ENCODE measurements around the gene NFKB1.

GRCh38 chr4:102610007-102610406, 108.8 kb downstream of the NFKB1 start:
- no peak for TF ChIP-seq POLR2A (IDR thresholded peaks at IDR 0.05; ENCODE audit: low read length)
- TF ChIP-seq GATA1 (IDR thresholded peaks at IDR 0.05; ENCODE audit: low read depth, low read length) = no peak

All from erythroblast (primary cell).